Measurements from ENCODE around the gene TNXB.

Gene TNXB

DNA sequence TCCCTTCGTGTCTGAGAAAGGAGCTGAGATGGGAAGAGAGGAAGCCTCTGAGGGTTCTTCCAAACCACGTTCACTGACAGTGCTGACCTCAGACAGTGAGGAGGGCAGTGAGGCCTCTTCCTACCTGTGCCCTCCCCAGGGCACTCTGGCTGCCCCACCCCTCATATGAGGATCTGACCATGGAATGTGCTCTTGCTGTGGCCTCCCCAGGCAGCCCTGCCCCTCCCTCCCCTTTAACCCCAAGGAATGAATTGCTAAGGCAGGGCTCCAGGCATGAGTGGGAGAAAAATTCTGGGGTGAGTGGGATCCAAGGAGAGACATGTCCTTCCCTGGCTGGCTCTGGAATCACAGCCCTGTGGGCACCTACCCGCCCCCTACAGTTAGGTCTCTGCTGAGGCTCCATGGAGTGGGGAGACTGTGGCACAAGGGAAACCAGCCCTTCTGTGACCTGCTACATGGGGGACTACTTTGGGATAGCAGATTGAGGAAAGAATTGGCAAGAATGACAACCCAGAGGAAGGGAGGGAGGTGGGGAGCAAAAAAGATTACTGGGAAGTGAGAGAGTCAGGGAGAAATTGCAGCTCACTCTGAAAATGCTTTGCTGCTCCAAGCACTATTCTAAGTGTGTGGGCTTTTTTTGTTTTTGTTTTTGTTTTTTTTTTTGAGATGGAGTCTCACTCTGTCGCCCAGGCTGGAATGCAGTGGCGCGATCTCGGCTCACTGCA lies 29.4 kb downstream of the TNXB start:
- no peak overlapping the region for H3K4me3 ChIP-seq (replicated peaks in 1 of 2; ENCODE audit: low read depth in 2 of 2, low read length in 2 of 2)
- no peak for DNase-seq (ENCODE audit: low read depth in 2 of 2)
- TF ChIP-seq, protein P1, sequence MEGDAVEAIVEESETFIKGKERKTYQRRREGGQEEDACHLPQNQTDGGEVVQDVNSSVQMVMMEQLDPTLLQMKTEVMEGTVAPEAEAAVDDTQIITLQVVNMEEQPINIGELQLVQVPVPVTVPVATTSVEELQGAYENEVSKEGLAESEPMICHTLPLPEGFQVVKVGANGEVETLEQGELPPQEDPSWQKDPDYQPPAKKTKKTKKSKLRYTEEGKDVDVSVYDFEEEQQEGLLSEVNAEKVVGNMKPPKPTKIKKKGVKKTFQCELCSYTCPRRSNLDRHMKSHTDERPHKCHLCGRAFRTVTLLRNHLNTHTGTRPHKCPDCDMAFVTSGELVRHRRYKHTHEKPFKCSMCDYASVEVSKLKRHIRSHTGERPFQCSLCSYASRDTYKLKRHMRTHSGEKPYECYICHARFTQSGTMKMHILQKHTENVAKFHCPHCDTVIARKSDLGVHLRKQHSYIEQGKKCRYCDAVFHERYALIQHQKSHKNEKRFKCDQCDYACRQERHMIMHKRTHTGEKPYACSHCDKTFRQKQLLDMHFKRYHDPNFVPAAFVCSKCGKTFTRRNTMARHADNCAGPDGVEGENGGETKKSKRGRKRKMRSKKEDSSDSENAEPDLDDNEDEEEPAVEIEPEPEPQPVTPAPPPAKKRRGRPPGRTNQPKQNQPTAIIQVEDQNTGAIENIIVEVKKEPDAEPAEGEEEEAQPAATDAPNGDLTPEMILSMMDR (IDR thresholded peaks at IDR 0.05; ENCODE audit: low read depth, low read length) = no peak

DNA sequence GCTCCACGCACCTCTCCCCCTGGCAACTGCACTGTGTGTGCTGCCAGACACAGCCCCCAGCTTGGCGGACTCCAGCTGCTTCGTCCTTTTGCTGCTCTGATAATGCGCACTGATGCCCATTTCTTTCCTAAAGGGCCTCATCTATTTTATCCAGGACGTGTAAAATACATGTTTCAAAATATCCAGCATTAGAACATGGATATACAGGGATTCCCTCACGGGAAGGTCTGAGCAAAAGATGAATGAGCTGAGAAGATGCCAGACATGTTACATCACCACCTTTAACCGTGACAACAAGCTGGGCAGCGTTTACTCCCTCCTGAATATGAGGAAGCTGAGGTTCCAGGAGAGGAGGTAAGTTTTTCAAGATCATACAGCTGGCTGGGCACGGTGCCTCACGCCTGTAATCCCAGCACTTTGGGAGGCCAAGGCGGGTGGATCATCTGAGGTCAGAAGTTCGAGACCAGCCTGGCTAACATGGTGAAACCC lies 32.8 kb downstream of the TNXB start:
- TF ChIP-seq, protein P1 (IDR thresholded peaks at IDR 0.05; ENCODE audit: low read depth, low read length) = no peak
- peak; percentile 82 to 94 for DNase-seq (ENCODE audit: low read depth in 2 of 2)
- no peak overlapping the region for H3K4me3 ChIP-seq (replicated peaks in 1 of 2; ENCODE audit: low read depth in 2 of 2, low read length in 2 of 2)

DNA sequence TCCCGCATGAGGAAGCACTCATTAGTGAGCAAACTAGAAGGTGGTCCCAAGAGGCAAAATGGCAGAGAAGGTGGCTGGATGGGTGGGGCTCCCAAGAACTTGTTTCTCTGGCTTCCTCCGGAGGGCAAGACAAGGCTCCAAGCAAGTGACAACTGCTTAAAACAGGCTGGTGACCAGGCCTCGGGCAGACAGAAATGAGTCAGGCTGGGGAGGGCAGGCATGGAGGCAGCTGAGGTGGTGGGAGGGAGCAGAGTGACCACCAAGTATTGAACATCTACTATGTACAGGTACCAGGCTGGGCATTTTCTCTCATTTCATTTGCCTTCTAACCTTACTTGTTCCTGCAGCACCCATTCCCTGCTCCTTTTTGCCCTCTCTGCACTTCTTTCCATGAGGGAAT lies 33.4 kb downstream of the TNXB start:
- H3K4me3 ChIP-seq (replicated peaks in 1 of 2; ENCODE audit: low read depth in 2 of 2, low read length in 2 of 2) = no peak overlapping the region
- peak in 1 of 2 donors; percentile 31 for DNase-seq (ENCODE audit: low read depth in 2 of 2)
- TF ChIP-seq, protein P1 (IDR thresholded peaks at IDR 0.05; ENCODE audit: low read depth, low read length) = no peak

DNA sequence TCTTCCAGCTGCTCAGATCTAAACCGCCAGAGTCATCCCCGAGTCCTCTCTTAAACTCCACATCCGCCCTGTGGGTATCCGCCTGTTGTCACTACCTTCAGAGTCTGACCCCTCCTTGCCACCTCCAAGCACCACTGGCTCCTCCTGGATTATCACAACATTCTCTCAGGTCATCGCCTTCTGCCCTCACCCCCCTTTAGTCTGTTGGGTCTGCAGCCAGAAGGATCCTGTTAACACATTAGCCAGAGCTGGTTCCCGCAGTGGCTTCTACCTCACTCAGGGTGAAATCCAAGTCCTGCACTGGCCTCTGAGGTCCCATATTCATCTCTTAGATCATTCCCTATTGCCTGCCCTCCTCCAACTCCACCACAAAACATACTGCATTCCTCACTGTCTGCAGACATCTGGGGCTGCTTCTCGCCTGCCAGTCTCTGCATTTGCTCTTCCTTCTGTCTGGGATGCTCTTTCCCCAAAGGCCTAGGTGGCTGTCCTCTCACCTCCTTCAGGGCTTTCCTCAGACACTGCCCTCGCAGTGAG lies 34.1 kb downstream of the TNXB start:
- DNase-seq (ENCODE audit: low read depth in 2 of 2) = no peak
- H3K4me3 ChIP-seq (replicated peaks in 1 of 2; ENCODE audit: low read depth in 2 of 2, low read length in 2 of 2) = no peak overlapping the region
- TF ChIP-seq, protein P1 (IDR thresholded peaks at IDR 0.05; ENCODE audit: low read depth, low read length) = no peak

DNA sequence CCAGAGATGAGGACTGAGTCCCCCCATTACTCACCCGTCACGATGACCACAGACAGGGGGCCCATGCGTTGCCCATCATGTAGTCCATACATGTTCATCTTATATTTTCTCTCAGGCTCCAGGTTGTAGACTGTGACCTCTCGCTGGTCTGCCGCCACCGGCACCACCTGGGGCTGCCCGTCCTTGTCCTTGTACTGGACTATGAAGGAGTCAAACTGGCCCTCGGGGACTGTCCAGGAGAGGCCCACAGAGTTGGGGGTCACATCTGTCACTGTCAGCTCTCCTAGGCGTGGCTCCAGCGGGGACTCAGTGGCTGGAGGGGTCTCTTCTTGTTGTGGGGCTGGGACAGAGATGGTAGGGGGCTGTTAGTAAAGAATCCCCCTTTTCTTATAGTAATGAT lies 35.5 kb downstream of the TNXB start:
- H3K4me3 ChIP-seq (replicated peaks in 1 of 2; ENCODE audit: low read depth in 2 of 2, low read length in 2 of 2) = no peak overlapping the region
- TF ChIP-seq, protein P1 (IDR thresholded peaks at IDR 0.05; ENCODE audit: low read depth, low read length) = no peak
- no peak for DNase-seq (ENCODE audit: low read depth in 2 of 2)

DNA sequence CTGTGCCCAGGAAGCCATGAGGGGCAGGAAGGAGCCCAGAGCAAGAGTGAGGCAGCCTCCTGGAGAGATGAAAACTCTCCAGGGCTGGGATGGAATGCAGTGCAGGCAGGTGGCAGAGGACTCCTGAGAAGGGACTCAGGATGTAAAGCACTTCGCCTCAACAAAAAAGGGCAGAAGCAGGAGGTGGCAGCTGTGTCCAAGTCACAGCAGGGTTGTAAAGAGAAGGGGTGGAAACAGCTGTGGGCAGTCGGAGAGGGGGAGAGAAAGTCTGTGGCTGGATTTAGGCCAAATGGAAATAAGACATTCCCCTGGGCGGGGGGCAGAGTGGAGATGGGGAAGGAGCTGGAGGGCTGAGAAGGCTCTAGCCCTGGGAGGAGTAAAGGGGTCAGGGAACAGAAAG lies 36.0 kb downstream of the TNXB start:
- no peak overlapping the region for H3K4me3 ChIP-seq (replicated peaks in 1 of 2; ENCODE audit: low read depth in 2 of 2, low read length in 2 of 2)
- DNase-seq (ENCODE audit: low read depth in 2 of 2) = no peak
- TF ChIP-seq, protein P1 (IDR thresholded peaks at IDR 0.05; ENCODE audit: low read depth, low read length) = no peak
